ENCODE data around the gene SLC39A1. TPM values are rescaled to one million over a fixed set of nuclear protein-coding genes. Genes with fewer than 3 reads are reported as not detected.

SLC39A1 gene
- total RNA-seq, 6 donors from 2014 or later, result 41.9 to 145 (median 102) TPM

Small RNA genes lying within 50 kb of the gene (small RNA-seq; reads per million reads assigned to genes)
- 0 to 0.43 (median 0.03) reads per million in 4 donors for gene MIR6737

Other genes starting within 250 kb of the SLC39A1 start
- 100 to 1,000 TPM in 1 of 6 donors, 10 to 100 TPM in 5; 58.2 to 159 (median 63.1) TPM for gene INTS3, start 235.5 kb downstream of the SLC39A1 start, total RNA-seq
- gene SLC27A3, start 188.1 kb downstream of the SLC39A1 start, total RNA-seq, result 100 to 1,000 TPM in 5 of 6 donors, 10 to 100 TPM in 1; 92.8 to 272 (median 167) TPM
- 10 to 100 TPM; 16.0 to 50.3 (median 37.8) TPM for gene GATAD2B, start 40.6 kb downstream of the SLC39A1 start, total RNA-seq
- gene DENND4B, start 16.8 kb downstream of the SLC39A1 start, total RNA-seq, result 100 to 1,000 TPM in 4 of 6 donors, 10 to 100 TPM in 2; 43.3 to 151 (median 103) TPM
- gene CRTC2, start 4.9 kb downstream of the SLC39A1 start, total RNA-seq, result 10 to 100 TPM; 19.4 to 93.2 (median 37.6) TPM
- gene CREB3L4, start 4.4 kb upstream of the SLC39A1 start, total RNA-seq, result 10 to 100 TPM in 3 of 6 donors, 1 to 10 TPM in 3; 4.7 to 17.4 (median 9.4) TPM
- 100 to 1,000 TPM; 123 to 285 (median 157) TPM for gene JTB, start 14.1 kb upstream of the SLC39A1 start, total RNA-seq
- gene RAB13, start 22.8 kb upstream of the SLC39A1 start, total RNA-seq, result 100 to 1,000 TPM in 2 of 6 donors, 10 to 100 TPM in 4; 33.9 to 116 (median 56.6) TPM
- 1,000 to 10,000 TPM in 5 of 6 donors, 100 to 1,000 TPM in 1; 551 to 2,666 (median 1,424) TPM for gene RPS27, start 27.2 kb upstream of the SLC39A1 start, total RNA-seq
- under 1 TPM in 4 of 6 donors, not detected in 2; 0.11 to 0.91 (median 0.30) TPM for gene NUP210L, start 191.5 kb upstream of the SLC39A1 start, total RNA-seq
- gene TPM3, start 228.6 kb upstream of the SLC39A1 start, total RNA-seq, result 100 to 1,000 TPM; 149 to 452 (median 344) TPM
- gene CFAP141, start 242.8 kb upstream of the SLC39A1 start, total RNA-seq, result 1 to 10 TPM in 2 of 6 donors, not detected in 4; 5.9 to 6.5 TPM

Data from upper lobe of left lung (tissue), 6 donors.